Lung (tissue), 12 donors: ENCODE results near the gene KLK12. TPM values are rescaled to one million over a fixed set of nuclear protein-coding genes. Genes with fewer than 3 reads are reported as not detected.

Experiments used
- ATAC-seq: fragments of 200-7000 bp; cut with Tn5 transposase; one replicate; pipeline ENCODE4 v1.9.1; 2020; ENCODE audit warnings: moderate number of reproducible peaks; ENCODE audit not compliant: insufficient read depth, low FRiP score
- DNase-seq, 3 donors: peaks; one replicate each; pipeline ENCODE4 v3.0.0-alpha.2; 2013 to 2017
- H3K27ac ChIP-seq, 2 donors: one replicate each; pipeline ENCODE4 v1.5.1; 2013; ENCODE audit warnings: mild to moderate bottlenecking in 2 of 2, moderate library complexity in 2 of 2, control low read depth in 1 of 2, inconsistent platforms in 1 of 2, low read depth in 1 of 2, low read length in 1 of 2
- H3K27me3 ChIP-seq, 3 donors: one replicate each; pipeline ENCODE4 v1.5.1; 2013; ENCODE audit warnings: low read length in 2 of 3; ENCODE audit not compliant: control insufficient read depth in 3 of 3, insufficient read depth in 3 of 3
- H3K36me3 ChIP-seq, 4 donors: one replicate each; pipeline ENCODE4 v1.5.1; 2013; ENCODE audit warnings: low read length in 4 of 4, mild to moderate bottlenecking in 1 of 4, moderate library complexity in 1 of 4; ENCODE audit not compliant: control insufficient read depth in 4 of 4, insufficient read depth in 4 of 4
- H3K4me1 ChIP-seq, 5 donors: one replicate each; pipeline ENCODE4 v1.5.1; 2013; ENCODE audit warnings: low read length in 5 of 5, mild to moderate bottlenecking in 2 of 5, moderate library complexity in 1 of 5; ENCODE audit not compliant: control insufficient read depth in 5 of 5, insufficient read depth in 5 of 5
- H3K4me3 ChIP-seq: one replicate; pipeline ENCODE4 v1.5.1; 2013; ENCODE audit warnings: mild to moderate bottlenecking, control low read depth, moderate library complexity
- H3K9ac ChIP-seq, 2 donors: one replicate each; pipeline ENCODE4 v1.5.1; 2013; ENCODE audit warnings: low read length in 2 of 2, control low read depth in 1 of 2; ENCODE audit not compliant: insufficient read depth in 1 of 2
- H3K9me3 ChIP-seq, 4 donors: one replicate each; pipeline ENCODE4 v1.5.1; 2013; ENCODE audit warnings: low read length in 3 of 4, mild to moderate bottlenecking in 1 of 4, moderate library complexity in 1 of 4; ENCODE audit not compliant: control insufficient read depth in 4 of 4, insufficient read depth in 3 of 4
- WGBS, 2 donors: extraction: QIAGEN DNeasy Blood & Tissue Kit; methylation state at CpG; one replicate each; pipeline ENCODE4 v1.1.7; 2013; 5-methylcytosine and 5-hydroxymethylcytosine counted together
- polyA plus RNA-seq, 2 donors: library from polyadenylated mRNA; stranded (reverse); fragments of 200-250 nt; gene quantifications; one replicate each; pipeline ENCODE4 v1.2.1, GENCODE V29; 2013
- total RNA-seq, 2 donors: library from RNA; depleted of rRNA in 1 of 2; stranded (reverse); fragments of >200 nt in 1 of 2; gene quantifications; one replicate each; pipeline ENCODE4 v1.2.1, GENCODE V29; 2014 to 2021
- TF ChIP-seq, protein P1 (sequence below): IDR thresholded peaks from 2 replicates; pipeline ENCODE4 v1.5.1; 2012; ENCODE audit warnings: mild to moderate bottlenecking; ENCODE audit errors: control extremely low read depth, extremely low read depth
- donor health status: control.
- donor health status: control.
- donor health status: Bipolar disorder and iron deficiency.
- donor health status: healthy.
- donor health status: DM: yes; HTN: yes; CAD: no.

Gene KLK12
- total and polyA plus RNA-seq, 4 donors, result 1.9 to 14.4 (median 8.4) TPM

DNA sequence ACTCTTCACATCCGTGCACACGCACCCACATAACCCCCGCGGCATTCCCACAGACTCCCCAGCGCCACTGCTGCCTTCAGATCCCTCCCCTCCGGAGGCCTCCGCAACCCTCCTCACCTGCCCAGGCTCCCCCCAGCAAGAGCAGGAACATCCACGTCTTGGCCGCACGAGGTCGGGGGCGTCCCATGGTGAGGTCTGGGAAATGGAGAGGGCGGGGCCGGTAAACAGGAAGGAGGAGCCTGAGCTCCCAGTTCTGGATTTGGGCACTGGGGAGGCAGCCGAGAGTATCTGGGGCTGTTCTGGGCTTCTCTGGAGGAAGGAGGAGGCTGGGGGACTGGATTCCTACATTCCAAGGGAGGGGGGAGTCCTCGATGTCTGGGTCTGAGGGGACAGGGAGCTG is 33.8 kb downstream of the KLK12 start:
- TF ChIP-seq, protein P1, sequence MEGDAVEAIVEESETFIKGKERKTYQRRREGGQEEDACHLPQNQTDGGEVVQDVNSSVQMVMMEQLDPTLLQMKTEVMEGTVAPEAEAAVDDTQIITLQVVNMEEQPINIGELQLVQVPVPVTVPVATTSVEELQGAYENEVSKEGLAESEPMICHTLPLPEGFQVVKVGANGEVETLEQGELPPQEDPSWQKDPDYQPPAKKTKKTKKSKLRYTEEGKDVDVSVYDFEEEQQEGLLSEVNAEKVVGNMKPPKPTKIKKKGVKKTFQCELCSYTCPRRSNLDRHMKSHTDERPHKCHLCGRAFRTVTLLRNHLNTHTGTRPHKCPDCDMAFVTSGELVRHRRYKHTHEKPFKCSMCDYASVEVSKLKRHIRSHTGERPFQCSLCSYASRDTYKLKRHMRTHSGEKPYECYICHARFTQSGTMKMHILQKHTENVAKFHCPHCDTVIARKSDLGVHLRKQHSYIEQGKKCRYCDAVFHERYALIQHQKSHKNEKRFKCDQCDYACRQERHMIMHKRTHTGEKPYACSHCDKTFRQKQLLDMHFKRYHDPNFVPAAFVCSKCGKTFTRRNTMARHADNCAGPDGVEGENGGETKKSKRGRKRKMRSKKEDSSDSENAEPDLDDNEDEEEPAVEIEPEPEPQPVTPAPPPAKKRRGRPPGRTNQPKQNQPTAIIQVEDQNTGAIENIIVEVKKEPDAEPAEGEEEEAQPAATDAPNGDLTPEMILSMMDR, result no peak
- Histone ChIP-seq H3K27me3 (peaks cover 0 to 12% (median 4%) of the 10 kb centered on the region in 3 donors), H3K9ac (no peak overlapping the region), H3K36me3 (no peaks in the 10 kb centered on the region), H3K4me1 (no peaks in the 10 kb centered on the region), H3K9me3 (peaks cover 0 to 2% (median 0%) of the 10 kb centered on the region in 4 donors), H3K27ac (no peak overlapping the region), H3K4me3 (no peak overlapping the region)
- ATAC-seq (no peak), DNase-seq (no peak)
- WGBS, 2 donors, result 32 to 39% methylated on average over 16 of the region's 16 CpGs

DNA sequence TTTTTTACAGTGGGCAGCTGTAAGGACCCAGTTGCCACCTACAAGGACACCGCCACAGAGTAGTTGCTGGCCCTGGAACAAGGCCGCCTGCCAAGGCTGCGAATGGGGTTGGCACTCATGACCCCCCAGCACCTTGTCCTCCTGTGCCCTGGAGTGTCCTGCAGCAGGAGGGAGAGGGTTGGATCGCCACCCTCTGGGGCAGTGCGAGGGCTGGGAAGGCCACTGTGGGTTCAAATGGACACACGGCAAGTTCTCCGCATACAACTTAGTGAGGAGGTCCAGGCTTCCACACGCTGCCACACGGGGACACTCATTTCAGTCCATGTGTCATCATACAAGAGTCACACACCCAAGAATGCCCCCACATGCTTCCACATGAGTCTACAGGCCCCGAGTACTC is 34.4 kb downstream of the KLK12 start:
- TF ChIP-seq, protein P1, result no peak
- H3K4me3 ChIP-seq, result no peak overlapping the region
- H3K36me3 ChIP-seq, result no peaks in the 10 kb centered on the region
- H3K4me1 ChIP-seq, result no peaks in the 10 kb centered on the region
- peaks cover 0 to 12% (median 4%) of the 10 kb centered on the region in 3 donors for H3K27me3 ChIP-seq
- no peak overlapping the region for H3K9ac ChIP-seq
- H3K27ac ChIP-seq, result no peak overlapping the region
- H3K9me3 ChIP-seq, result peaks cover 0 to 3% (median 0%) of the 10 kb centered on the region in 4 donors
- DNase-seq, result no peak
- 85 to 95% methylated on average over 10 of the region's 10 CpGs for WGBS, 2 donors
- ATAC-seq, result no peak

DNA sequence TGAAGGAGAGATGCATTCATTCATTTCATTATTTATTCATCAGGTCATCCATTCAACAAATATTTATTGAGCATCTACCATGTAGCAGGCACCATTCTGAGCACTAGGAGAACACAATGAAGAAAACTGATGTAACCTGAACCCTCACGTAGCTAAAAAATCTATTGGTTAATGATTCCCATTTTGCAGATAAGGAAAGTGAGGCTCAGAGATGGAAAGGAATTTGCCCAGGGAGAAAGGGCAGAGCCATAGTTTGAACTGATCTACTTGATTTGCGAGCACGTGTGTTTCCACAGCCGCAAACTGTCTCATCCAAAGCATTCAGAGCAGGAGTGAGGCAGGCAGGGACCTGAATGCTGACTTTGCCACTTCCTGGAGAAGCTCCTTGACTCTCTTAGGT is 36.1 kb downstream of the KLK12 start:
- Histone ChIP-seq H3K36me3 (no peaks in the 10 kb centered on the region), H3K4me1 (no peaks in the 10 kb centered on the region), H3K9ac (no peak overlapping the region), H3K9me3 (peaks cover 0 to 4% (median 0%) of the 10 kb centered on the region in 4 donors), H3K4me3 (no peak overlapping the region), H3K27ac (no peak overlapping the region), H3K27me3 (peaks cover 0 to 12% (median 4%) of the 10 kb centered on the region in 3 donors)
- DNase-seq (no peak), ATAC-seq (no peak)
- 69 to 84% methylated on average over 4 of the region's 4 CpGs for WGBS, 2 donors
- TF ChIP-seq, protein P1, result no peak

DNA sequence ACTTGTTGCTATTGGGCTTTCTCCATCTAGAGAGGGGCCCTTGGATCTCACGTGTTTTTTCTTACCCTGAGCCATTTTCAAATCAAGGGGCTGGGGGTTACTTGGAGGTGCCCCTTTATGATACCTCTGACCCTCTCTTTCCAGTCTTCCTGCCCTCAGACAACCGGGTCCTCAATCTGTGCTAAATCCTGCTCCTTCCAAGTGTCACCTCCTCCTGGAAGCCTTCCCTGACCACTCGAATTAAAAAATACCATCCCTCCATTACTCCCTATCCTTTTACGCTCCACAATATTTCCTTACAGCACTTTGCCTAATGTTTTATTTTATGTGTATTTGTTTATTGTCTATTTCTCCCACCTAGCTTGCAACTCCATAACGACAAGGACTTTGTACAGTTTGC is 36.7 kb downstream of the KLK12 start:
- Histone ChIP-seq H3K9me3 (peaks cover 0 to 4% (median 0%) of the 10 kb centered on the region in 4 donors), H3K4me1 (no peaks in the 10 kb centered on the region), H3K27me3 (peaks cover 0 to 9% (median 4%) of the 10 kb centered on the region in 3 donors), H3K36me3 (no peaks in the 10 kb centered on the region), H3K9ac (no peak overlapping the region), H3K27ac (no peak overlapping the region), H3K4me3 (no peak overlapping the region)
- ATAC-seq, result no peak
- TF ChIP-seq, protein P1, result no peak
- WGBS, 2 donors, result 62 to 79% methylated on average over 5 of the region's 5 CpGs
- no peak for DNase-seq
